GM21529 (cell line): ENCODE measurements around the gene FGF1.

Experiments
- ATAC-seq: cut with Tn5 transposase; IDR thresholded peaks from one replicate; pipeline ENCODE4 v1.9.1; 2021; ENCODE audit not compliant: unreplicated experiment

The FGF1 gene

GRCh38 chr5:142615948-142616347 is 69.9 kb downstream of the FGF1 start:
- ATAC-seq = no peak

GRCh38 chr5:142614054-142614453 is 71.8 kb downstream of the FGF1 start:
- no peak for ATAC-seq

DNA sequence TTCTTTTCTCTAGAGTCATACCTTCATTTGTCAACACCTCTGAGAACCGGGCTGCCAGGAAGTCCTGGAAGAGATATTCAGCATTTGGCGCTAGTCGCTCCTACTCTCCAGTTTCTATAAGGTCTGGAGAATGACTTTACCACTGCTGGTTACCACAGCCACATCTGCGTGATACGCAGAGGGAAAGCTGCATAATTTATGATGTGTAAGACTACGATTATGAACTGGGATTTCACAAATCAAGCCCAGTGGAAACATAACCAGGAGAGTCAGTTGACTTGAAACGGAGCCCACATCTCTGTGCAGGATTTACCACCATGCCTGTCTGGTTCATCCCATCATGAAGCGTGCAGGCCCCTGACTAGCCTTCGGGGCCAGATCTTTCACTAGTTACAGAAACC is 72.6 kb downstream of the FGF1 start:
- no peak for ATAC-seq

GRCh38 chr5:142612494-142613270 is 73.2 kb downstream of the FGF1 start:
- no peak for ATAC-seq

DNA sequence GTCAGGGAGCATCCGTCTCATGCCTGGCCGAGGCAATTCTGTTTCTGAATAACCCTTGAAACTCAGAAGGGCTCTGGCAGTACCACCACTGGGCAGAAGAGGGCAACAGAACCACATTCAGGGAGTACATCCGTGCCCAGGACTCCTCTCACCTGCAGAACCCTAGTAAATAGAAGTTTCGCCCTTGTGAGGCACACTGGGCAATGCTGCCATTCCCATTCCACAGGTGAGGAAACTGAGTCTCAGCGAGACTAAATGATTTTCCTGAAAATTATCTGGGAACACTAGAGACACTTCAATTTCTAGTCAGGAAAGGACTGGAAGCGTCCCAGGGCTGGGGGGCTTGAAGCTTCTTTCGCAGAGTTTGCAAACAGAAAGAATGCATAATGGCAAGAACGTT is 74.7 kb downstream of the FGF1 start:
- ATAC-seq = peak; percentile 91

DNA sequence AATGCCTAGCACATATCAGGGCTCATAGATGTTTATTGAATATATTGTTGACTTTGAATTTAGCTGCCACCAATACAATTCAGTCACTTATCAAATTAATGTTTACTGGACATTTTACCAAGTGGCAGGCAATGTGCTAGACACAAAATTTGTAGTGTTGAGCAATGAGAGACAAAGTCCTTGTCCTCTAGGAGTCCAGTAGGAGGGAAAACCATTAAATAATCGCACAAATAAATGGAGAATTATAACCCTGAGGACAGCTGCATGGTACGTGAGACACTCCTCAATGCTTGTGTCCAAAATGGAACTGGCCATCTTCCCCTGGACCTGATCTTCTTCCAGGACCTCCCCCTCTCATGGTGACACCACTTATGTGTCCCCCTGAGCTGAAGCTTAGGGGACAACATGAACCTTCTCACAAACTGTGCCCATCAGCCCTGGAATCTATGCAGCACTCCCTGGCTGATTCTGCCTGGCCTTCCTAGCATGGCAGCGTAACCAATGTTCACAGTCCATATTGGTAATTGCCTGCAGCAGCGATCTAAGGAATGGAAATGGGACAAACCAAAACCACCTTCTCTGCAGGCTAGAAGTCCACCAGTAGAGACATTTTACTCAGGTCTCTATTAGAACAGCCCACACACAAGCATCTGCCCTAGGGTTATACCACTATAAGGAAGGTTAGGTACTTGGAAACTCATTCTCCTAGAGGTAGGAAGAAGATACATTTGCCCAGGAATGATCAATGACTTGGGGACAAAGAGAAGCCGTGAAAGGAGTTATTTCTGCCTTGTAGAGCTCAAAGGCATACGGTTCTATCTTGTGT is 75.5 kb downstream of the FGF1 start:
- no peak for ATAC-seq

DNA sequence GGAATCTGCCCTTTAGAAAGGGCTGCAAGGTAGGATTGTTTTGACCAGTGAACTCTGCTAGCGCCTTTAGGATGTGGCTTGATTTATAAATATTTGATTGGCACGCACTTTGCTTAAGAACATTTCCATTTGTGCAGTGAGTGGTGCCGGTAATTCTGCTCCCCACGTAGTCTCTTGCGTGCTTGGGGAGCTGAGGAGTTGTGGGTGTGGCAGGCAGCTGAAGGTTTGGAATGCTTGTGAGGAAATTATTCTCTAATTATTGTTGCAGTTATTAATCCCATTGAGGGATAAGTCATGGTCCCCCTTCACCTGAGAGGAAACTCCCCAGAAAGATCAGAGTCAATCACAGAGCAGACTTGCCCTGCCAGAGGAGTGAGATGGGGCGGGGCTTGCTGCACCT is 76.7 kb downstream of the FGF1 start:
- no peak for ATAC-seq

DNA sequence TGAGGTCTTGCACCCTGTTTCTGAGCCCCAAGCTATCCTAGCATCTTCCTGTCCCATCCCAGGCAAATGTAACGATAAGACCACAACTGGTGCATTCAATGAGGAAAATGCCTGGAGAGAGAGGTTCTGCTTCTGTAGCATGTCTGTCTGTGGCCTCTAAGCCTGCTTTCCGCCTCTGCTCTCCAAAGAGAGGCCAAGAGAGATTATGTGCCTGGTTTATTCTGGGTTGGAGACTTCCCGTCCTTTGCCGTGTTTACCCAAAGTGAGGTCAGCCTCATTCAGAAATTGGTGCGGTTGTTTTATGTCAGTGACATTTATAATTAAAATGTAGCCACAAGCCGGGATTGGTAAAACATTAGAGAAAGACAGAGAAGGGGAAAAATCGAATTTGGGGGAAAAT is 77.8 kb downstream of the FGF1 start:
- no peak for ATAC-seq

- no peak for ATAC-seq
Observed at GRCh38 chr5:142605611-142606010, 80.3 kb downstream of the FGF1 start.

DNA sequence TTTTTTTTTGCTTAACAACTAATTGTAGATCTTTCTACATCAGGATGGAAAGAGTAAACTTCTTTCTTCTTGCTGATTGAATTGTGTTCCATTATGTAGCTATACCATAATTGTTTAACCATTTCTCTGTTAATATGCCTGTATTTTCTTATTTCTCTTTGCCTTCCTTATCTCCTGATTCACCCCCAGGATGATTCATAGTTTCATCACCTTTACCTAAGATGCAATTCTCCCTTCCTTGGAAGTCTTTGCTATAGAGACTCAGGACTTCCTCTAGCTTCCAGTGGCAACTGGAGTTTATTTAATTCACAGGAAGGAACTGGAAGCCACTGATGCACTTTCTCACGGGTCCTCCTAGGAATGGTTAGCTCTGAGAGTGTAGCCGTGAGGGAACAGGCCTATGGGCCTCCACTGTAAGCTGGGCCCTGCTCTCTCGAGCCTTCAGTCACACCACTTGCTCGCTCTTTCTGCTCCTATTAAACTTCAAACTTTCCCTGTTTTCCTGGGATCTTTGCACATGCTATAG is 83.1 kb downstream of the FGF1 start:
- no peak for ATAC-seq

- ATAC-seq = no peak
Observed at GRCh38 chr5:142601432-142601831, 84.5 kb downstream of the FGF1 start.

DNA sequence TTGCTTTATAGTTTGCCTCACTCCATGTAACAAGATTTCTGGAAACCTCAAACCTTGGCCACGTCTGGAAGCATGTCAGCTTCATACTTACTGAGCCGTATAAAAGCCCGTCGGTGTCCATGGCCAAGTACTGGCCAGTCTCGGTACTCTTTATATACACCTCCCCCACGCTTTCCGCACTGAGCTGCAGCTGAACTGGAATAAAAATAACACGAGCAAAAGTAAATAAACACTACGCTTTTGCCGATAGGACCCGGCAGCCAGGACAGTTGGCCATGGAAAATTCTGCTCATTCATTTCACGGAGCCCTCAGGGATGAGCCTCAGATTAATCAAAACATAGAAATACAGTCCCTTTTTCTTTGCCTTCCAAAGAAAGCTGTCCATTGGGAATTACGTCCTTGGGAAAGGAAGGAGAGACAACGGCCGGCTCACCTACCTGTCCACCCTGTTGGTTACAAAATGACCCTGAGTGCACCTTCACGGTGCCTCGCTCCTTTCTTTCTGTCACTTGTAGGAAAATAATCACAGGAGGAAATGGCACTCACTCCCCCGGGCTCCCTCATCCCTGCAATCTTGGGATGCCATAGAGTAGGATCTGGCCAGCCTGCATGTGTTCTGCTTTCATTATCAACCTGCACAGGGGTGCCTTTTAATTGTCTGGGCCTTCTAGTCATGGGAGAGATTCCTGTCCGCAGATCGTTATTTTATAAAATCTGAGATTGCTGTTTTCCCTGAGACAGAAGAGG is 85.1 kb downstream of the FGF1 start:
- ATAC-seq = no peak

DNA sequence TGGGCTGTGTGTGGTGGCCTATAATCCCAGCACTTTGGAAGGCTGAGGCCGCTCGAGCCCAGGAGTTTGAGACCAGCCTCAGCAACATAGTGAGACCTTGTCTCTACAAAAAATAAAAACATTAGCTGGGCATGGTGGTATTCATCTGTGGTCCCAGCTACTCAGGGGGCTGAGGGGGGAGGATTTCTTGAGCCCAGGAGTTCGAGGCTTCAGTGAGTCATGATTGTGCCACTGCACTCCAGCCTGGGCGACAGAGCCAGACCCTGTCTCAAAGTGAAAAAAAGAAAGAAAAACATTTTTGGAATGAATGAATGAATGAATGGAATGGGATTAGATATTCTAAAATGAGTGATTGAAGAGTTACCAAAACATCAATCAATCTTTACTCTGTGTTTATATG is 85.8 kb downstream of the FGF1 start:
- no peak for ATAC-seq

DNA sequence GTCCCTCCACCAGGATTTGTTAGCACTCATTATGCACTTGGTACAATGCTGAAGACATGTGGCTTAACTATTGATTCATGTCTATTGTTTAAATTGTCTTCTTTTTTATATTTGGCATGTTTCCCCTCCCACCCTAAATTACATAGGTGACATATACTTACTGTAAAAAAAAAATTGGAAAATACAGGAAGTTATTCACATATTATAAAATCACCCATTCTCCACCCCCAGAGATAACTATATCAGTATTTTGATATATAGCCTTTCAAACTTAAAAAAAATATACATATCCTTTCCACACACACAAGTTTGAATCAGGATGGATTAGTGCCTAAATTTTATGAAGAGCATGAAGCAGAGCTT is 87.6 kb downstream of the FGF1 start:
- no peak for ATAC-seq

- ATAC-seq = no peak
Observed at GRCh38 chr5:142597546-142598337, 88.1 kb downstream of the FGF1 start.

- ATAC-seq = no peak
Observed at GRCh38 chr5:142597025-142597424, 88.9 kb downstream of the FGF1 start.

- ATAC-seq = no peak
Observed at GRCh38 chr5:142592365-142592764, 93.5 kb downstream of the FGF1 start.

DNA sequence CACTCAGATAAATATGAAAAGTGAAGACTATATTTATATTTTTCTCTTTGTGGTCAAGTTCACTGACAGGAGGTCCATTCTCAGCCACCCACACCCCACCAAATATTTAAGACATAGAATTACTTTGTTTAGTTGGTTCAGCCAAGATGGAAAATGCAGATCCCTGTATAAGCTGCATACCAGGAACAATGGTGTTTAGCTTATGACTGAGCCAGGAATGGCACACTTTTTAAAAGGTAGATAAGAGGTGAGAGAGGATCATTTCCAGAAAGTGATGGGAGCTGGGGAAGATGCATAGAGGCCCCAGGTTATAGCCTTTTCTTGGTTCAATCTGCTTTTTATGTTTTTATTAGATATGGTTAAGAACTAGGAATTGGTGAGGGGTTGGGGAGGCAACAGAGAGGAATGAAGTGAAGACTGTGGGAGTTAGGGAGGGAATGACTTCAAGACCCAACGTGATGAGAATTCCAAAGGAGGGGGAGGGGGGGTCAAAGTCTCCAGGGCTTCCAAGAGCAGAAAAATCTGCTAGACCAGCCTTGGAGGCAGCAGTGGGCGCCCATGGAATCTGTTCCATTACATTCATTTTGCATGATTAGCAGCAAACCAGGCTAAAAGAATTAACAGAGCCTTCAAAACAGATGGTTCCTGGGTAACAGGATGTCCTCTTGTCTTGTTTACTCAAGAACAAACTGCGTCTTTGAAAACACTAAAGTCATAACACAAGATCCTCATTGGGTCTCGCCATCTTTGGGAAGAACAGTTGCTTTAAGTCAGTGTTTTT is 95.2 kb downstream of the FGF1 start:
- no peak for ATAC-seq

- no peak for ATAC-seq
Observed at GRCh38 chr5:142589720-142590119, 96.2 kb downstream of the FGF1 start.
